ENCODE results near the gene TNPO2.
"Not testable (repeated sequence)": the region's sequence is repeated elsewhere in the genome, so short reads cannot be mapped to it uniquely, and the experiment has no call there.

TNPO2 gene

GRCh38 chr19:12727745-12728433 is 4.2 kb upstream of the TNPO2 start:
- no peak overlapping the region for H3K4me3 ChIP-seq (ENCODE audit: low read depth, low read length)
- in situ Hi-C loops (cut with HindIII; ENCODE audit: low sequenced_read_pairs) = no loop called here
- no peak for DNase-seq (ENCODE audit: low read depth, low spot score)
- TF ChIP-seq CTCF (IDR thresholded peaks at IDR 0.05; ENCODE audit: low read depth, low read length) = no peak

GRCh38 chr19:12726988-12727316 is 3.2 kb upstream of the TNPO2 start:
- in situ Hi-C loops (cut with HindIII; ENCODE audit: low sequenced_read_pairs) = no loop called here
- DNase-seq (ENCODE audit: low read depth, low spot score) = no peak
- no peak for TF ChIP-seq CTCF (IDR thresholded peaks at IDR 0.05; ENCODE audit: low read depth, low read length)
- H3K4me3 ChIP-seq (ENCODE audit: low read depth, low read length) = no peak overlapping the region

GRCh38 chr19:12725612-12726011 is 1.9 kb upstream of the TNPO2 start:
- in situ Hi-C loops (cut with HindIII; ENCODE audit: low sequenced_read_pairs); DNase-seq (ENCODE audit: low read depth, low spot score); H3K4me3 ChIP-seq (ENCODE audit: low read depth, low read length): not testable (repeated sequence)

GRCh38 chr19:12723381-12723640 is 421 bp downstream of the TNPO2 start:
- TF ChIP-seq CTCF (IDR thresholded peaks at IDR 0.05; ENCODE audit: low read depth, low read length) = no peak
- peak overlapping the region; percentile 81 for H3K4me3 ChIP-seq (ENCODE audit: low read depth, low read length)
- peak; percentile 9 for DNase-seq (ENCODE audit: low read depth, low spot score)
- in situ Hi-C loops (cut with HindIII; ENCODE audit: low sequenced_read_pairs) = no loop called here

- in situ Hi-C loops (cut with HindIII; ENCODE audit: low sequenced_read_pairs) = no loop called here
Observed at GRCh38 chr19:12722566-12723380, 959 bp downstream of the TNPO2 start.

GRCh38 chr19:12721656-12722565 is 1.8 kb downstream of the TNPO2 start:
- DNase-seq (ENCODE audit: low read depth, low spot score) = peak; percentile 78
- TF ChIP-seq CTCF (IDR thresholded peaks at IDR 0.05; ENCODE audit: low read depth, low read length) = no peak
- H3K4me3 ChIP-seq (ENCODE audit: low read depth, low read length) = peak overlapping the region; percentile 81
- in situ Hi-C loops (cut with HindIII; ENCODE audit: low sequenced_read_pairs) = no loop called here

More at GRCh38 chr19:12722566-12723380, 959 bp downstream of the TNPO2 start:
- peak overlapping the region; percentile 81 for H3K4me3 ChIP-seq (ENCODE audit: low read depth, low read length)
- no peak for TF ChIP-seq CTCF (IDR thresholded peaks at IDR 0.05; ENCODE audit: low read depth, low read length)
- DNase-seq (ENCODE audit: low read depth, low spot score) = peak; percentile 99

Data from astrocyte of the spinal cord (primary cell).